ENCODE measurements around the gene FTCDNL1.

FTCDNL1 gene

DNA sequence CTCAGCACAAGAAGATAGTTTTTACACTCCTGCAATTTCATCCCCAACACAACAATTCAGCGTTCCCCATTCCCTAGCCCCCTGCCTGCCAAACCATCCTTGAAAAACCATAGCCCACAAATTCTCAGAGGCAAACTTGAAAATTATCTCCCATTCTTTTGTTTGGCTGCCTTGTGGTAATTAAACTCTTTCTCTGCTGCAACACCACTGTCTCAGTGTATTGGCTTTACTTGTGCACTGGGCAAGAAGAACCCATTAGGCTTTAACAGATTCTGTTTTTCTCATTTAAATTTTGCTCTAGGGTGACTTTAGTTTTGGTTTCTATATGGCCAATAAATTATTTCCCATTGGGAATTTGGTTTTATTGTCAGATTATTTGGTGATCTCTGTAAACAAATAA, 23.2 kb upstream of the FTCDNL1 start:
- in situ Hi-C loops (cut with MboI; ENCODE audit: low sequenced_read_pairs, unreplicated experiment), result no loop called here
- TF ChIP-seq, protein P1, sequence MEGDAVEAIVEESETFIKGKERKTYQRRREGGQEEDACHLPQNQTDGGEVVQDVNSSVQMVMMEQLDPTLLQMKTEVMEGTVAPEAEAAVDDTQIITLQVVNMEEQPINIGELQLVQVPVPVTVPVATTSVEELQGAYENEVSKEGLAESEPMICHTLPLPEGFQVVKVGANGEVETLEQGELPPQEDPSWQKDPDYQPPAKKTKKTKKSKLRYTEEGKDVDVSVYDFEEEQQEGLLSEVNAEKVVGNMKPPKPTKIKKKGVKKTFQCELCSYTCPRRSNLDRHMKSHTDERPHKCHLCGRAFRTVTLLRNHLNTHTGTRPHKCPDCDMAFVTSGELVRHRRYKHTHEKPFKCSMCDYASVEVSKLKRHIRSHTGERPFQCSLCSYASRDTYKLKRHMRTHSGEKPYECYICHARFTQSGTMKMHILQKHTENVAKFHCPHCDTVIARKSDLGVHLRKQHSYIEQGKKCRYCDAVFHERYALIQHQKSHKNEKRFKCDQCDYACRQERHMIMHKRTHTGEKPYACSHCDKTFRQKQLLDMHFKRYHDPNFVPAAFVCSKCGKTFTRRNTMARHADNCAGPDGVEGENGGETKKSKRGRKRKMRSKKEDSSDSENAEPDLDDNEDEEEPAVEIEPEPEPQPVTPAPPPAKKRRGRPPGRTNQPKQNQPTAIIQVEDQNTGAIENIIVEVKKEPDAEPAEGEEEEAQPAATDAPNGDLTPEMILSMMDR (IDR thresholded peaks at IDR 0.05; ENCODE audit: borderline replicate concordance, control extremely low read depth, extremely low read depth, insufficient read depth, missing control alignments), result no peak
- DNase-seq (ENCODE audit: low spot score), result no peak

DNA sequence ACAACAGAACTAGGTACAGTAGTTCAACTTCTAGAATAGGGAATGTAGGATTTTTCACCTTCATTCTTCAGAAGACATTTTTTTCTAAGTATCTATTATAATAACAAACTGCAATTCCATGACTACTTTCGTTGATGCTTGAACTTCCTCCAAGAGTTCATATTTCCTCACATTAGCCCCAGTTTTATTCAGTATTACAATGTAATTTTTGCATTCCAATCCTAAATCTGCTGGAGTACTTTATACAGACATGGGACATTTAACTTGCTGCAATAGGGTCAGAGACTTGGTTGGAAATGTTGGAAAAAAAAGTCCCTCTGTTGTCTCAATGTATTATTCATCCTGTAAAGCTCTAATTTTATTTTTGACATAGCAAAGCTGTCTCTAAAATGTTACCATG, 19.6 kb upstream of the FTCDNL1 start:
- in situ Hi-C loops (cut with MboI; ENCODE audit: low sequenced_read_pairs, unreplicated experiment), result no loop called here
- TF ChIP-seq, protein P1 (IDR thresholded peaks at IDR 0.05; ENCODE audit: borderline replicate concordance, control extremely low read depth, extremely low read depth, insufficient read depth, missing control alignments), result no peak
- DNase-seq (ENCODE audit: low spot score), result no peak

DNA sequence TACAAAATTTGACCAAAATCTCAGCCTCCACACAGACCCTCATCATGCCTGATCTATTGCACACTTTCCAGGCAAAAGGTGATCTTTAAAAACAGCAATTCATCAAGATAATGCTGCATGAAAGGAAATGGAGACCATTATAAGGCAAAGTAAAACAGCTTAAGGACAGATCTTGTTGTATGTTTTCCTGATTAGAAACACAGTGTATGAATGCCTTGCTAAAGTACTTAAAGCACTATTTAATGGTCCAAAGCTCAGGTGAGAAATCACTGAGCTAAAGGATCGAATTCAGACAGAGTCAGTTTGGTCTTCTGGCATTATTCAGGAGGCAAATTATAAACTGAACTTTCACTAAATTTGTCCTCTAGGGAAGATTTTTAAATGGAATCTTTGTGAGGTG, 18.7 kb upstream of the FTCDNL1 start:
- TF ChIP-seq, protein P1 (IDR thresholded peaks at IDR 0.05; ENCODE audit: borderline replicate concordance, control extremely low read depth, extremely low read depth, insufficient read depth, missing control alignments), result no peak
- in situ Hi-C loops (cut with MboI; ENCODE audit: low sequenced_read_pairs, unreplicated experiment), result no loop called here
- no peak for DNase-seq (ENCODE audit: low spot score)

DNA sequence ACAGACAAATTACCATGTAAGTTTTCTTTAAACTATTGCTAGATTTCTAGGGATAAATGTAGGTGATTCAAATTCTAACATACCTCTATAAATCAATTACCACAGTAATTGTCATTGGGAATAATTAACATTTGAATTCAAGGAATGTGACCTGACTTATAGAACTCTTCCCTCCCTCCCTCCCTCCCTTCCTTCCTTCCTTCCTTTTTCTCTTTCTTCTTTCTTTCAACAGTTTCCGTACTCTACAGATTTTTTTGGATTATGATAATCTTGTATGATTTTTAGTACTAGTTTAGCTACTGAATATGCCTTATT, 18.2 kb upstream of the FTCDNL1 start:
- DNase-seq (ENCODE audit: low spot score), result no peak
- in situ Hi-C loops (cut with MboI; ENCODE audit: low sequenced_read_pairs, unreplicated experiment), result no loop called here

DNA sequence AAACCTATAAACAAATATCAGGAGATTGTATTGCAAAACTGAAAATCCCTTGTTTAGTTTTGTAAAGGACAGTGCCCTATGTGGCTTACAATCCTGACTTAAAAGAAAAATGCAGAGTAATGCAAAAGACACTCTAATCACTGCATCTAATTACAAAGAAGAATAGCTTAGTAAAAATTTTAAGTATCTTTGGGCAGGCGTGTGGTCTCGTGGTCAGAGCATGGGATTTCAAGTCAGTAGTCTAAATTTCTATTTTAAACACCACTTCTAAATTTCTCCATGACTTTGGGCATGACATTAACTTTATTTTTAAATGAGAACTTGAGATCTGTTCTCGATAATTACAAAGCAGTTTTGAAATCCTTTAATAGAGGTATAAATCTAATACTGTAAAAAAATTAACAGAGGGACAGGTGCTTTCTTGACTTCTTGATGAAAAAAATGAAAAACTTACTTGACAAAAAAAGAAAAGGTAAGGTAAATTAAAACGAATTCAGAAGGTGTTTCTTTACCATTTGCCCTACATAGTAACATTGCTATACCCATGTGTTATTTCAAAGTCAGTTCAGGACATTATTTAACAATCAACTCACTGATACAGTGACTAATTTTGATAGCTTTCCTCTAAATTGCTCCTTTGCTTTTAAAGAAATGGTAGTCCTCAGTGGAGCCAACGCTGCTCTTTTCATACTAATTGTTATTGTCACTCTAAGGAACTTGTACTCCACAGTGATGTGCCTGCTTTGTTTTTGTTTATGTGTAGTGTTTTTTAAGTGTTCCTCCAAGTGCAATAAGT, 17.6 kb upstream of the FTCDNL1 start:
- in situ Hi-C loops (cut with MboI; ENCODE audit: low sequenced_read_pairs, unreplicated experiment), result no loop called here
- TF ChIP-seq, protein P1 (IDR thresholded peaks at IDR 0.05; ENCODE audit: borderline replicate concordance, control extremely low read depth, extremely low read depth, insufficient read depth, missing control alignments), result no peak
- DNase-seq (ENCODE audit: low spot score), result no peak

More for the DNA sequence above, 18.2 kb upstream of the FTCDNL1 start:
- TF ChIP-seq, protein P1 (IDR thresholded peaks at IDR 0.05; ENCODE audit: borderline replicate concordance, control extremely low read depth, extremely low read depth, insufficient read depth, missing control alignments), result no peak

DNA sequence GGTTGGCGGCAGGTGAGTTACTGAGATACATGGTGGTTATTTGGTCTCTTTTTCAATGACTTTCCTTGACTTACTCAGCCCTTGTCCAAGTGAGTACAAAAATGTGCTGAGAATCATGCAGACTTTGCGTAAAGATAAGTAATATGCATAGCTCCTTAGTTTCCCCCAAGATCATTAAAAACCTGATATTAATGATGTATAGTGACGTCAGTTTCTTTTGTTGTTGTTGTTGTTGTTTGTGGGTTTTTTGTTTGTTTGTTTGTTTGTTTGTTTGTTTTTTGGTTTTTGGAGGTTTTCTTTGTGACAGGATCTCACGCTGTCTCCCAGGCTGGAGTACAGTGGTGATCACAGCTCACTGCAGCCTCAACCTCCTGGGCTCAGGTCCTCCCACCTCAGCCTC, 14.9 kb upstream of the FTCDNL1 start:
- DNase-seq (ENCODE audit: low spot score), result no peak
- in situ Hi-C loops (cut with MboI; ENCODE audit: low sequenced_read_pairs, unreplicated experiment), result no loop called here
- TF ChIP-seq, protein P1 (IDR thresholded peaks at IDR 0.05; ENCODE audit: borderline replicate concordance, control extremely low read depth, extremely low read depth, insufficient read depth, missing control alignments), result no peak
